Left lung (tissue), 10 donors: Measurements from ENCODE around the gene BST1. TPM values are rescaled to one million over a fixed set of nuclear protein-coding genes. Genes with fewer than 3 reads are reported as not detected.

ENCODE experiments used
- ATAC-seq: fragments of 200-7000 bp; cut with Tn5 transposase; one replicate; pipeline ENCODE4 v1.9.1; 2020; ENCODE audit warnings: moderate library complexity
- DNase-seq, 4 donors: peaks; one replicate each; pipeline ENCODE4 v3.0.0-alpha.2; 2013 to 2020
- H3K27ac ChIP-seq, 2 donors: fragments of 200-600 bp; sonication (generic) in 1 of 2; one replicate each; pipeline versions ENCODE4 v1.5.0 to v1.8.0; 2020 to 2021
- H3K27me3 ChIP-seq, 2 donors: fragments of 200-600 bp; sonication (generic) in 1 of 2; one replicate each; pipeline versions ENCODE4 v1.5.0 to v1.8.0; 2020 to 2021
- H3K36me3 ChIP-seq, 2 donors: fragments of 200-600 bp; sonication (generic) in 1 of 2; one replicate each; pipeline versions ENCODE4 v1.5.0 to v1.8.0; 2020 to 2021
- H3K4me1 ChIP-seq, 2 donors: fragments of 200-600 bp; one replicate each; pipeline ENCODE4 v1.8.0; 2021
- H3K4me3 ChIP-seq, 2 donors: fragments of 200-600 bp; sonication (generic) in 1 of 2; one replicate each; pipeline versions ENCODE4 v1.5.0 to v1.8.0; 2020 to 2021; ENCODE audit warnings: mild to moderate bottlenecking in 1 of 2
- H3K9me3 ChIP-seq, 2 donors: fragments of 200-600 bp; sonication (generic) in 1 of 2; one replicate each; pipeline versions ENCODE4 v1.5.0 to v1.8.0; 2020 to 2021
- intact Hi-C, 2 donors: fragments of 100-400 bp; cut with DNase I; formaldehyde crosslinking; loops; one replicate each; pipeline versions ENCODE4 v1.11.2 to v1.14.2; 2022
- polyA plus RNA-seq, 6 donors: library from polyadenylated mRNA; unstranded; fragments of 120-200 nt; gene quantifications; one replicate each; pipeline ENCODE4 v1.2.1, GENCODE V29; 2013; ENCODE audit not compliant: insufficient read length in 6 of 6
- total RNA-seq, 2 donors: library from RNA; stranded (reverse); fragmentation: NEBNext Ultra II Directional; extraction: Animal tissue kit (Norgen Biotek cat#: 25700); gene quantifications; one replicate each; pipeline ENCODE4 v1.2.1, GENCODE V29; 2021
- TF ChIP-seq, protein P1 (sequence below), 2 donors: fragments of 200-600 bp; sonication (generic) in 1 of 2; IDR thresholded peaks; one replicate each; pipeline versions ENCODE4 v1.5.0 to v1.8.0; 2021; ENCODE audit warnings: antibody characterized with exemption in 2 of 2
- donor health status: DM: no; HTN: yes; CAD: no.
- donor health status: DM: no; HTN: no; CAD: no.

Gene BST1
- total and polyA plus RNA-seq, 8 donors: 3.3 to 20.8 (median 4.2) TPM

- TF ChIP-seq, protein P1, sequence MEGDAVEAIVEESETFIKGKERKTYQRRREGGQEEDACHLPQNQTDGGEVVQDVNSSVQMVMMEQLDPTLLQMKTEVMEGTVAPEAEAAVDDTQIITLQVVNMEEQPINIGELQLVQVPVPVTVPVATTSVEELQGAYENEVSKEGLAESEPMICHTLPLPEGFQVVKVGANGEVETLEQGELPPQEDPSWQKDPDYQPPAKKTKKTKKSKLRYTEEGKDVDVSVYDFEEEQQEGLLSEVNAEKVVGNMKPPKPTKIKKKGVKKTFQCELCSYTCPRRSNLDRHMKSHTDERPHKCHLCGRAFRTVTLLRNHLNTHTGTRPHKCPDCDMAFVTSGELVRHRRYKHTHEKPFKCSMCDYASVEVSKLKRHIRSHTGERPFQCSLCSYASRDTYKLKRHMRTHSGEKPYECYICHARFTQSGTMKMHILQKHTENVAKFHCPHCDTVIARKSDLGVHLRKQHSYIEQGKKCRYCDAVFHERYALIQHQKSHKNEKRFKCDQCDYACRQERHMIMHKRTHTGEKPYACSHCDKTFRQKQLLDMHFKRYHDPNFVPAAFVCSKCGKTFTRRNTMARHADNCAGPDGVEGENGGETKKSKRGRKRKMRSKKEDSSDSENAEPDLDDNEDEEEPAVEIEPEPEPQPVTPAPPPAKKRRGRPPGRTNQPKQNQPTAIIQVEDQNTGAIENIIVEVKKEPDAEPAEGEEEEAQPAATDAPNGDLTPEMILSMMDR (IDR thresholded peaks at IDR 0.05): no peak
- DNase-seq: no peak
- Histone ChIP-seq H3K4me1 (peaks cover 0 to 31% of the 10 kb centered on the region in 2 donors), H3K27me3 (no peaks in the 10 kb centered on the region), H3K9me3 (no peaks in the 10 kb centered on the region), H3K36me3 (peaks cover 0 to 44% of the 10 kb centered on the region in 2 donors), H3K27ac (peak overlapping the region in 1 of 2 donors; percentile 53), H3K4me3 (no peak overlapping the region)
- ATAC-seq: no peak
- intact Hi-C loops: no loop called here
Measured at GRCh38 chr4:15718465-15718864, 15.6 kb downstream of the BST1 start.

GRCh38 chr4:15718959-15719358, 16.1 kb downstream of the BST1 start:
- TF ChIP-seq, protein P1 (IDR thresholded peaks at IDR 0.05): no peak
- no peaks in the 10 kb centered on the region for H3K27me3 ChIP-seq
- ATAC-seq (no peak), DNase-seq (no peak)
- H3K4me3 ChIP-seq: no peak overlapping the region
- intact Hi-C loops: no loop called here
- no peaks in the 10 kb centered on the region for H3K9me3 ChIP-seq
- H3K4me1 ChIP-seq: peaks cover 0 to 31% of the 10 kb centered on the region in 2 donors
- peak overlapping the region in 1 of 2 donors; percentile 53 for H3K27ac ChIP-seq
- H3K36me3 ChIP-seq: peaks cover 0 to 42% of the 10 kb centered on the region in 2 donors

GRCh38 chr4:15719506-15719905, 16.6 kb downstream of the BST1 start:
- Histone ChIP-seq H3K4me3 (no peak overlapping the region), H3K9me3 (no peaks in the 10 kb centered on the region), H3K4me1 (peaks cover 0 to 31% of the 10 kb centered on the region in 2 donors), H3K27me3 (no peaks in the 10 kb centered on the region), H3K36me3 (peaks cover 0 to 42% of the 10 kb centered on the region in 2 donors), H3K27ac (peak overlapping the region in 1 of 2 donors; percentile 53)
- ATAC-seq (peak; percentile 65), DNase-seq (peak in 2 of 4 donors; percentile 35 to 46)
- intact Hi-C loops: no loop called here
- TF ChIP-seq, protein P1 (IDR thresholded peaks at IDR 0.05): no peak

GRCh38 chr4:15720851-15721250, 18.0 kb downstream of the BST1 start:
- Histone ChIP-seq H3K36me3 (peaks cover 0 to 42% of the 10 kb centered on the region in 2 donors), H3K9me3 (no peaks in the 10 kb centered on the region), H3K4me1 (peaks cover 0 to 31% of the 10 kb centered on the region in 2 donors), H3K27ac (peak overlapping the region in 1 of 2 donors; percentile 53), H3K27me3 (no peaks in the 10 kb centered on the region), H3K4me3 (no peak overlapping the region)
- DNase-seq: peak in 1 of 4 donors; percentile 45
- TF ChIP-seq, protein P1 (IDR thresholded peaks at IDR 0.05): no peak
- ATAC-seq: no peak
- intact Hi-C loops: no loop called here

DNA sequence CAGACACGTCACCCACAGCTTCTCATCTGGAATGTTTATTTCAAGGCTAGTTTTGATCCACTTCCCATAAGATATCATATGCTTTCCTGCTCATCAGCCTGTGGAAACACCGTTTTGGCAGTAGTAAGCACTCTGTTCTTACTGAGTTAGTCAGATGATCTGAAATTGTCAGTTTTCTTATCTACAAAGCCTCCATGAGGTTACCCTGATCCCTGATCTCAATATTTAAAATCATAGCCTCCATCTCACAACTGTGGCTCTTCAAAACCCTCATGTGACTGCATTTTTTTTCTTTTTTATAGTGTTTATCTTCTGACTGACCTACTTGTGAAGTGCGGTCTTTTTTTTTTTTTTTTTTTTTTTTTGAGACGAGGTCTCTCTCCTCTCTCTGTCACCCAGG, 22.7 kb downstream of the BST1 start:
- Histone ChIP-seq H3K4me1 (peaks cover 0 to 3% of the 10 kb centered on the region in 2 donors), H3K27ac (no peak overlapping the region), H3K9me3 (no peaks in the 10 kb centered on the region), H3K27me3 (no peaks in the 10 kb centered on the region), H3K36me3 (peaks cover 0 to 38% of the 10 kb centered on the region in 2 donors), H3K4me3 (no peak overlapping the region)
- DNase-seq (no peak), ATAC-seq (peak; percentile 14)
- intact Hi-C loops: no loop called here
- TF ChIP-seq, protein P1 (IDR thresholded peaks at IDR 0.05): no peak
